MCF 10A (cell line): Measurements from ENCODE around the gene EIF2S1. TPM values are rescaled to one million over a fixed set of nuclear protein-coding genes. Genes with fewer than 3 reads are reported as not detected.

Experiments used
- BruUV-seq: library from RNA; stranded (reverse); fragments of 400-500 nt; replicated peaks from 2 replicates; lab custom pipeline; 2021; lab: Mats Ljungman, UMichigan
- CTCF ChIA-PET: fragments of 300-600 bp; sonication (Branson Sonifier 250); formaldehyde crosslinking; extraction: SDS; loops from one replicate; lab custom pipeline; 2021; ENCODE audit warnings: antibody characterized with exemption, inconsistent platforms; lab: Yijun Ruan, JAX
- POLR2A ChIA-PET: fragments of 300-600, 350-650 bp; sonication (Branson Sonifier 250); formaldehyde crosslinking; extraction: SDS; loops from one replicate; lab custom pipeline; 2020; ENCODE audit warnings: antibody characterized with exemption, inconsistent platforms; lab: Yijun Ruan, JAX
- DNase-seq: peaks from one replicate; pipeline ENCODE4 v3.0.0-alpha.2; 2018; ENCODE audit not compliant: unreplicated experiment
- H3K27ac Mint-ChIP-seq: one replicate; pipeline ENCODE4 v1.8.0; 2022; ENCODE audit warnings: mild to moderate bottlenecking, low read depth, mixed read lengths; ENCODE audit not compliant: unreplicated experiment
- H3K27me3 Mint-ChIP-seq: one replicate; pipeline ENCODE4 v1.8.0; 2022; ENCODE audit warnings: mixed read lengths; ENCODE audit not compliant: insufficient read depth, unreplicated experiment
- H3K36me3 Mint-ChIP-seq: one replicate; pipeline ENCODE4 v1.8.0; 2022; ENCODE audit warnings: mild to moderate bottlenecking, moderate library complexity, mixed read lengths; ENCODE audit not compliant: insufficient read depth, unreplicated experiment
- H3K4me1 Mint-ChIP-seq: one replicate; pipeline ENCODE4 v1.8.0; 2022; ENCODE audit warnings: mixed read lengths; ENCODE audit not compliant: insufficient read depth, unreplicated experiment
- H3K4me3 Mint-ChIP-seq: one replicate; pipeline ENCODE4 v1.8.0; 2022; ENCODE audit warnings: mild to moderate bottlenecking, moderate library complexity, mixed read lengths; ENCODE audit not compliant: unreplicated experiment
- H3K9me3 Mint-ChIP-seq: one replicate; pipeline ENCODE4 v1.8.0; 2022; ENCODE audit warnings: mixed read lengths; ENCODE audit not compliant: unreplicated experiment
- intact Hi-C: fragments of 100-400 bp; cut with micrococcal nuclease; formaldehyde crosslinking; loops from 2 replicates; pipeline ENCODE4 v1.14.1; 2022
- total RNA-seq: library from RNA; stranded (reverse); gene quantifications from 2 replicates; pipeline ENCODE4 v1.2.3, GENCODE V29; 2022
- TF ChIP-seq, protein P1 (sequence below): fragments of 200-600 bp; IDR thresholded peaks from one replicate; pipeline ENCODE4 v1.8.0; 2022; ENCODE audit warnings: antibody characterized with exemption, mild to moderate bottlenecking; ENCODE audit not compliant: unreplicated experiment

Gene EIF2S1
- total RNA-seq, 1 experiment from 2014 or later, result 338 TPM

- intact Hi-C loops, result loop anchor here (5.0 kb wide), 1 partner anchor 101 kb away; no protein-coding TSS in a partner anchor
- no peaks in the 10 kb centered on the region for H3K9me3 Mint-ChIP-seq
- ChIA-PET POLR2A (interaction anchor here (1.2 to 2.5 kb wide), 2 partner anchors 145 to 193 kb away, joined by 3 to 10 read pairs; no protein-coding TSS in a partner anchor), CTCF (interaction anchor here (0.5 to 9.0 kb wide), 30 partner anchors 8 to 588 kb away, joined by 3 to 221 read pairs (median 10); partner anchors contain the start of genes PIGH and PLEK2)
- H3K27me3 Mint-ChIP-seq, result no peaks in the 10 kb centered on the region
- peaks cover 17% of the 10 kb centered on the region for H3K4me1 Mint-ChIP-seq
- TF ChIP-seq, protein P1, sequence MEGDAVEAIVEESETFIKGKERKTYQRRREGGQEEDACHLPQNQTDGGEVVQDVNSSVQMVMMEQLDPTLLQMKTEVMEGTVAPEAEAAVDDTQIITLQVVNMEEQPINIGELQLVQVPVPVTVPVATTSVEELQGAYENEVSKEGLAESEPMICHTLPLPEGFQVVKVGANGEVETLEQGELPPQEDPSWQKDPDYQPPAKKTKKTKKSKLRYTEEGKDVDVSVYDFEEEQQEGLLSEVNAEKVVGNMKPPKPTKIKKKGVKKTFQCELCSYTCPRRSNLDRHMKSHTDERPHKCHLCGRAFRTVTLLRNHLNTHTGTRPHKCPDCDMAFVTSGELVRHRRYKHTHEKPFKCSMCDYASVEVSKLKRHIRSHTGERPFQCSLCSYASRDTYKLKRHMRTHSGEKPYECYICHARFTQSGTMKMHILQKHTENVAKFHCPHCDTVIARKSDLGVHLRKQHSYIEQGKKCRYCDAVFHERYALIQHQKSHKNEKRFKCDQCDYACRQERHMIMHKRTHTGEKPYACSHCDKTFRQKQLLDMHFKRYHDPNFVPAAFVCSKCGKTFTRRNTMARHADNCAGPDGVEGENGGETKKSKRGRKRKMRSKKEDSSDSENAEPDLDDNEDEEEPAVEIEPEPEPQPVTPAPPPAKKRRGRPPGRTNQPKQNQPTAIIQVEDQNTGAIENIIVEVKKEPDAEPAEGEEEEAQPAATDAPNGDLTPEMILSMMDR, result no peak
- BruUV-seq, result no TSS peak
- no peak overlapping the region for H3K4me3 Mint-ChIP-seq
- DNase-seq, result no peak
- H3K36me3 Mint-ChIP-seq, result no peaks in the 10 kb centered on the region
- no peak overlapping the region for H3K27ac Mint-ChIP-seq
These were observed 66.0 kb downstream of the EIF2S1 start for GRCh38 chr14:67426161-67426560.

DNA sequence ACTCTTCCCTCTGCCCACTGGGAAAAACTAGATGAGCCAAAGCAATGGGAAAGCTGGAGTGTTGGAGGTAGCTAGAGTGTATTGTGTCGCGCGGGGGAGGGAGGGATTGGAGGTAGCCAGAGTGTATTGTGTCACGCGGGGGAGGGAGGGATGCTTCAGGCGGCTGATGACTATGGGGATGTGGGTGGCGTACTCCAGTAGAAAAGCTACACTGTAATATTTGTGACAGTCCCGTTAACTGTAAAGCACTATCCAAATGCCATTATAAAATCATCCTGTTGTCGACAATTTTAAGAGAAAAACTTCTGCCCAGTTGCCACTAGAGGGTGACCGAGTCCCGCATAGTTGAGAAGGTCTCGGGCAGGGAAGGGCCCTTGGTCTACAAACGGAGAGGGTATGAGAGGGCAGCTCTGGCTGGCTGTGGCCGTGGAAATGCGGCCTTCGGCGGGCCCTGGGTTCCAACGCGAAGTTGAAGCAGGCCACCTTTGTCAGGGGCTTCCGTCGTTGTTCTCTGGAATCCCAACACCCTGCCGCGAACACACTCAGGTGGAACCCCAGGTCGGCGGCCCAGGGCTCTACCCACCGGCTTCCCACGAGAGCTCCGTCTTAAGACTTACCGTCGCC, 67.0 kb downstream of the EIF2S1 start:
- POLR2A ChIA-PET, result interaction anchor here (0.6 to 2.5 kb wide), 7 partner anchors 90 to 278 kb away, joined by 3 to 10 read pairs (median 3); no protein-coding TSS in a partner anchor
- H3K9me3 Mint-ChIP-seq, result no peaks in the 10 kb centered on the region
- H3K27ac Mint-ChIP-seq, result no peak overlapping the region
- DNase-seq, result peak; percentile 80
- H3K36me3 Mint-ChIP-seq, result no peaks in the 10 kb centered on the region
- intact Hi-C loops, result loop anchor here (1.0 to 5.0 kb wide), 4 partner anchors 100 to 277 kb away; no protein-coding TSS in a partner anchor
- no peak overlapping the region for H3K4me3 Mint-ChIP-seq
- H3K4me1 Mint-ChIP-seq, result peaks cover 17% of the 10 kb centered on the region
- BruUV-seq, result no TSS peak
- CTCF ChIA-PET, result interaction anchor here (0.5 to 9.0 kb wide), 67 partner anchors 9 to 1398 kb away, joined by 3 to 221 read pairs (median 6); partner anchors contain the start of genes PIGH, PLEK2 and PLEKHH1
- no peaks in the 10 kb centered on the region for H3K27me3 Mint-ChIP-seq
- TF ChIP-seq, protein P1, result peak; percentile 64

DNA sequence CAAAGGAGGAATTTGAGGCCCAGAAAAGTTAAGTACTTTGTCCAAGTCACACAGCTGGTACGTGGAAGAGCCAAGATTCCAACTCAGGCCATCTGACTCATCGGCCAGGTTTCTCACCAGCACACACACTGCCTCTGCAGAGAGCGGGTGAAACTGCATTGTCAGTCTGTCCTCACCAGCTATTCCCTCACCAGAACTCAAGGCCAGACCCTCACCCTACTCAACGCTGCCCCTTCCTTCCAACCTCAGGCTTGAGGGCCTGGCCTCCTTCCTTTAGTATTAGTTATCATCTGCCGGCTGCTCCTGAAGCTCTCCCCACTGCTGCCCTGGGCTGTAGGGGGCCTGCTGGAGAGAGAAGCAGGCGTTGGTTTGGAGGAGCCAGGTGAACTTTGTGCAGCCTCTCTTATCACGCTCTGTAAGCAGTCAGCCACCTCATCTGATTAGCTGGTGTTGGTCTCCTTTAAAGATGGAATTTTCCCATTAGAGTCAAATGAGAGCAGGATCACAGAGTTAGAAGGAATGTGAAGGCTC, 68.4 kb downstream of the EIF2S1 start:
- BruUV-seq, result no TSS peak
- TF ChIP-seq, protein P1, result no peak
- CTCF ChIA-PET, result interaction anchor here (0.6 to 9.0 kb wide), 24 partner anchors 9 to 331 kb away, joined by 3 to 221 read pairs (median 9); no protein-coding TSS in a partner anchor
- Mint-ChIP-seq H3K4me3 (no peak overlapping the region), H3K4me1 (peaks cover 17% of the 10 kb centered on the region), H3K27me3 (peaks cover 3% of the 10 kb centered on the region), H3K27ac (no peak overlapping the region), H3K36me3 (no peaks in the 10 kb centered on the region), H3K9me3 (no peaks in the 10 kb centered on the region)
- intact Hi-C loops, result loop anchor here (5.0 kb wide), 1 partner anchor 99 kb away; no protein-coding TSS in a partner anchor
- peak; percentile 66 for DNase-seq
- POLR2A ChIA-PET, result interaction anchor here (1.2 to 2.5 kb wide), 3 partner anchors 17 to 143 kb away, joined by 3 to 10 read pairs (median 4); partner anchors contain the start of gene PLEK2
